ENCODE data around the gene ELOVL2. TPM values are rescaled to one million over a fixed set of nuclear protein-coding genes. Genes with fewer than 3 reads are reported as not detected.

ELOVL2 gene
- total RNA-seq, 1 experiment from 2014 or later: 12.7 TPM

DNA sequence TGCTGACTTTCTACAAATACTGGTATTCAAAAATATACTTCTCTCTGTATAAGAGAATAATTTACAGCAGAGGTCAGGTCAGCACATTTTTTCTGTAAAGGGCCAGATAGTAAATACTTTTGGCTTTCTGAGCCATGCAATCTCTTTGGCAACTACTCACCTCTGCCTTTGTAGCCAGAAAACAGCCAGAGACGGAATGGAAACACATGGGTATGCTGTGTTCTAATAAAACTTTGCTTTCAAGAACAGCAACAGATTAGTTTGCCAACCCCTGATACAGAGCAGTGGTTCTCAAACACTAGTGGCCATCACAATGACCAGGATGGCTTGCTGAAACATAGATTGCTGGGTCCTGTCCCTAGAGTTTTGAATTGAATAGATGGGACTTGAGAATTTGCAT lies 111.0 kb downstream of the ELOVL2 start:
- Histone ChIP-seq H3K36me3 (ENCODE audit: insufficient read depth, low read length, poor library complexity, severe bottlenecking) (no peaks in the 10 kb centered on the region), H3K9me3 (ENCODE audit: low read depth, low read length, poor library complexity, severe bottlenecking) (no peaks in the 10 kb centered on the region), H3K4me3 (ENCODE audit: low read depth, low read length, poor library complexity, severe bottlenecking) (no peak overlapping the region), H3K27ac (ENCODE audit: low read depth, low read length, poor library complexity, severe bottlenecking) (no peak overlapping the region), H3K27me3 (replicated peaks; ENCODE audit: insufficient read depth, low read depth, low read length, poor library complexity) (no peaks in the 10 kb centered on the region), H3K4me1 (ENCODE audit: insufficient read depth, low read length, poor library complexity, severe bottlenecking) (no peaks in the 10 kb centered on the region)
- TF ChIP-seq EZH2 (IDR thresholded peaks at IDR 0.05; ENCODE audit: borderline replicate concordance, low read depth, low read length, poor library complexity, severe bottlenecking): no peak
- TF ChIP-seq, protein P1, sequence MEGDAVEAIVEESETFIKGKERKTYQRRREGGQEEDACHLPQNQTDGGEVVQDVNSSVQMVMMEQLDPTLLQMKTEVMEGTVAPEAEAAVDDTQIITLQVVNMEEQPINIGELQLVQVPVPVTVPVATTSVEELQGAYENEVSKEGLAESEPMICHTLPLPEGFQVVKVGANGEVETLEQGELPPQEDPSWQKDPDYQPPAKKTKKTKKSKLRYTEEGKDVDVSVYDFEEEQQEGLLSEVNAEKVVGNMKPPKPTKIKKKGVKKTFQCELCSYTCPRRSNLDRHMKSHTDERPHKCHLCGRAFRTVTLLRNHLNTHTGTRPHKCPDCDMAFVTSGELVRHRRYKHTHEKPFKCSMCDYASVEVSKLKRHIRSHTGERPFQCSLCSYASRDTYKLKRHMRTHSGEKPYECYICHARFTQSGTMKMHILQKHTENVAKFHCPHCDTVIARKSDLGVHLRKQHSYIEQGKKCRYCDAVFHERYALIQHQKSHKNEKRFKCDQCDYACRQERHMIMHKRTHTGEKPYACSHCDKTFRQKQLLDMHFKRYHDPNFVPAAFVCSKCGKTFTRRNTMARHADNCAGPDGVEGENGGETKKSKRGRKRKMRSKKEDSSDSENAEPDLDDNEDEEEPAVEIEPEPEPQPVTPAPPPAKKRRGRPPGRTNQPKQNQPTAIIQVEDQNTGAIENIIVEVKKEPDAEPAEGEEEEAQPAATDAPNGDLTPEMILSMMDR (conservative IDR thresholded peaks at IDR 0.05; ENCODE audit: low read depth, low read length): no peak
- CTCF ChIA-PET: no interaction called here
- DNase-seq (ENCODE audit: low spot score): no peak
- BruUV-seq (replicated peaks): no TSS peak
- intact Hi-C loops (cut with micrococcal nuclease; ENCODE audit: unreplicated experiment): no loop called here
- POLR2A ChIA-PET (ENCODE audit: low non-redundant PET): no interaction called here

Other genes starting within 250 kb of the ELOVL2 start
- 0.06 and 0.24 TPM in 2 replicates for gene MAK, start 205.8 kb downstream of the ELOVL2 start, total RNA-seq (2021)
- gene GCM2, start 162.3 kb downstream of the ELOVL2 start, total RNA-seq (2021): not detected in 2 replicates
- 7.5 and 9.7 TPM in 2 replicates for gene SYCP2L, start 157.3 kb downstream of the ELOVL2 start, total RNA-seq (2021)
- gene SMIM13, start 49.5 kb upstream of the ELOVL2 start, total RNA-seq (2021): 16.8 and 18.9 TPM in 2 replicates
- 0.09 and 0.11 TPM in 2 replicates for gene ERVFRD-1, start 67.4 kb upstream of the ELOVL2 start, total RNA-seq (2021)
- gene NEDD9, start 188.4 kb upstream of the ELOVL2 start, total RNA-seq (2021): 5.6 and 6.6 TPM in 2 replicates